ENCODE measurements around the gene GCHFR. TPM values are rescaled to one million over a fixed set of nuclear protein-coding genes. Genes with fewer than 3 reads are reported as not detected.

The GCHFR gene
- 1.3 and 11.2 TPM in 2 replicates for total RNA-seq

GRCh38 chr15:40763801-40764628 is at the start of gene GCHFR:
Gene GCHFR, plus strand, starts transcription at chr15:40764068. Its CDS starts 113 bp downstream, at chr15:40764181.

GRCh38 chr15:40754883-40755811 is 8.7 kb upstream of the GCHFR start, which contains the start of gene RMDN3:
Gene RMDN3, minus strand, starts transcription at chr15:40755254. Its CDS starts 471 bp downstream, at chr15:40754783.

GRCh38 chr15:40769274-40770146 is 5.6 kb downstream of the GCHFR start, which contains the start of gene C15orf62:
Gene C15orf62, plus strand, starts transcription at chr15:40769980. Its CDS starts 516 bp downstream, at chr15:40770496.

GRCh38 chr15:40807028-40807887 is 43.4 kb downstream of the GCHFR start, which contains the start of the genes DNAJC17 and ZFYVE19:
Gene DNAJC17, minus strand, starts transcription at chr15:40807473. Its CDS starts 27 bp downstream, at chr15:40807446.
Gene ZFYVE19, plus strand, starts transcription at chr15:40807089. Its CDS starts 501 bp downstream, at chr15:40807590.

Other genes starting within 250 kb of the GCHFR start
- gene CCDC32, start 199.0 kb upstream of the GCHFR start, total RNA-seq: 30.3 and 42.8 TPM in 2 replicates
- gene RPUSD2, start 194.8 kb upstream of the GCHFR start, total RNA-seq: 7.0 and 13.2 TPM in 2 replicates
- gene KNL1, start 169.8 kb upstream of the GCHFR start, total RNA-seq: 5.5 and 8.8 TPM in 2 replicates
- gene RAD51, start 68.9 kb upstream of the GCHFR start, total RNA-seq: 3.4 and 9.1 TPM in 2 replicates
- 18.8 and 21.5 TPM in 2 replicates for gene RMDN3, start 8.8 kb upstream of the GCHFR start, total RNA-seq
- under 0.01 and 0.36 TPM in 2 replicates for gene C15orf62, start 5.9 kb downstream of the GCHFR start, total RNA-seq
- gene ZFYVE19, start 43.0 kb downstream of the GCHFR start, total RNA-seq: 11.2 and 12.8 TPM in 2 replicates
- 18.8 and 24.3 TPM in 2 replicates for gene DNAJC17, start 43.4 kb downstream of the GCHFR start, total RNA-seq
- not detected in 2 replicates for gene PPP1R14D, start 64.6 kb downstream of the GCHFR start, total RNA-seq
- gene SPINT1, start 80.0 kb downstream of the GCHFR start, total RNA-seq: 0.36 and 0.81 TPM in 2 replicates
- gene RHOV, start 110.2 kb downstream of the GCHFR start, total RNA-seq: not detected in 2 replicates
- 22.6 and 32.2 TPM in 2 replicates for gene VPS18, start 130.4 kb downstream of the GCHFR start, total RNA-seq
- gene DLL4, start 165.3 kb downstream of the GCHFR start, total RNA-seq: 0.54 and 4.9 TPM in 2 replicates
- 48.0 and 56.2 TPM in 2 replicates for gene CHAC1, start 189.4 kb downstream of the GCHFR start, total RNA-seq

All from cardiac atrium fibroblast (primary cell).